T-helper 2 cell treated with Interferon-gamma antibody and Interleukin-4, amounts not matched to agents 5 μg/mL and 100 μg/mL, for 36 hours (primary cell): ENCODE results near the gene DYRK2.

Source experiments
- DNase-seq: peaks from one replicate; pipeline ENCODE4 v3.0.0; 2021; ENCODE audit warnings: low spot score
- H3K27ac Mint-ChIP-seq: one replicate; pipeline ENCODE4 v1.8.0; 2021; ENCODE audit warnings: mild to moderate bottlenecking, mixed read lengths
- H3K27me3 Mint-ChIP-seq: one replicate; pipeline ENCODE4 v1.8.0; 2021; ENCODE audit warnings: low read depth, mixed read lengths
- H3K36me3 Mint-ChIP-seq: one replicate; pipeline ENCODE4 v1.8.0; 2021; ENCODE audit warnings: low read depth, mixed read lengths
- H3K4me1 Mint-ChIP-seq: one replicate; pipeline ENCODE4 v1.8.0; 2021; ENCODE audit warnings: low read depth, mixed read lengths
- H3K4me3 Mint-ChIP-seq: one replicate; pipeline ENCODE4 v1.8.0; 2022; ENCODE audit warnings: mild to moderate bottlenecking, moderate library complexity, mixed read lengths
- H3K9me3 Mint-ChIP-seq: one replicate; pipeline ENCODE4 v1.8.0; 2021; ENCODE audit warnings: mixed read lengths

The DYRK2 gene

GRCh38 chr12:67648521-67649260 is at the start of gene DYRK2:
TSS of gene DYRK2 (plus strand) at chr12:67648745. CDS start at chr12:67649134, 389 bp downstream.
- no peaks in the 10 kb centered on the region for H3K9me3 Mint-ChIP-seq
- peak within 1 kb of the TSS; percentile 92 for H3K4me3 Mint-ChIP-seq
- H3K4me1 Mint-ChIP-seq: peaks cover 38% of the 10 kb centered on the region
- peaks cover 22% of the 10 kb centered on the region for H3K36me3 Mint-ChIP-seq
- peak within 1 kb of the TSS; percentile 91 for H3K27ac Mint-ChIP-seq
- peaks cover 19% of the 10 kb centered on the region for H3K27me3 Mint-ChIP-seq
- peak; percentile 63 for DNase-seq

GRCh38 chr12:67599691-67600090 is 48.9 kb upstream of the DYRK2 start:
- Mint-ChIP-seq H3K27ac (no peak overlapping the region), H3K4me3 (no peak overlapping the region), H3K4me1 (peaks cover 3% of the 10 kb centered on the region), H3K9me3 (peaks cover 16% of the 10 kb centered on the region), H3K27me3 (peaks cover 4% of the 10 kb centered on the region), H3K36me3 (no peaks in the 10 kb centered on the region)
- no peak for DNase-seq

GRCh38 chr12:67601126-67601525 is 47.4 kb upstream of the DYRK2 start:
- Mint-ChIP-seq H3K9me3 (peaks cover 16% of the 10 kb centered on the region), H3K27me3 (peaks cover 4% of the 10 kb centered on the region), H3K36me3 (no peaks in the 10 kb centered on the region), H3K4me3 (no peak overlapping the region), H3K27ac (no peak overlapping the region), H3K4me1 (no peaks in the 10 kb centered on the region)
- no peak for DNase-seq

GRCh38 chr12:67609226-67609870 is 39.2 kb upstream of the DYRK2 start:
- peaks cover 12% of the 10 kb centered on the region for H3K27me3 Mint-ChIP-seq

GRCh38 chr12:67613040-67613439 is 35.5 kb upstream of the DYRK2 start:
- no peak overlapping the region for H3K4me3 Mint-ChIP-seq
- no peak overlapping the region for H3K27ac Mint-ChIP-seq
- no peaks in the 10 kb centered on the region for H3K36me3 Mint-ChIP-seq
- H3K4me1 Mint-ChIP-seq: no peaks in the 10 kb centered on the region
- peaks cover 18% of the 10 kb centered on the region for H3K27me3 Mint-ChIP-seq
- H3K9me3 Mint-ChIP-seq: no peaks in the 10 kb centered on the region
- no peak for DNase-seq

More at GRCh38 chr12:67609226-67609870, 39.2 kb upstream of the DYRK2 start:
- Mint-ChIP-seq H3K27ac (no peak overlapping the region), H3K4me3 (no peak overlapping the region), H3K4me1 (no peaks in the 10 kb centered on the region), H3K9me3 (no peaks in the 10 kb centered on the region), H3K36me3 (no peaks in the 10 kb centered on the region)
- no peak for DNase-seq

- H3K36me3 Mint-ChIP-seq: no peaks in the 10 kb centered on the region
Observed at GRCh38 chr12:67617629-67618028, 30.9 kb upstream of the DYRK2 start.

GRCh38 chr12:67618303-67618702 is 30.2 kb upstream of the DYRK2 start:
- Mint-ChIP-seq H3K4me3 (no peak overlapping the region), H3K27ac (no peak overlapping the region)

More at GRCh38 chr12:67617629-67618028, 30.9 kb upstream of the DYRK2 start:
- H3K27ac Mint-ChIP-seq: no peak overlapping the region
- H3K4me1 Mint-ChIP-seq: no peaks in the 10 kb centered on the region
- no peak overlapping the region for H3K4me3 Mint-ChIP-seq
- H3K9me3 Mint-ChIP-seq: no peaks in the 10 kb centered on the region
- DNase-seq: no peak
- H3K27me3 Mint-ChIP-seq: peaks cover 6% of the 10 kb centered on the region

GRCh38 chr12:67621112-67621511 is 27.4 kb upstream of the DYRK2 start:
- Mint-ChIP-seq H3K4me1 (no peaks in the 10 kb centered on the region), H3K4me3 (no peak overlapping the region), H3K27ac (no peak overlapping the region), H3K9me3 (no peaks in the 10 kb centered on the region), H3K27me3 (no peaks in the 10 kb centered on the region), H3K36me3 (no peaks in the 10 kb centered on the region)
- no peak for DNase-seq

More at GRCh38 chr12:67618303-67618702, 30.2 kb upstream of the DYRK2 start:
- DNase-seq: no peak
- Mint-ChIP-seq H3K4me1 (no peaks in the 10 kb centered on the region), H3K27me3 (peaks cover 6% of the 10 kb centered on the region), H3K36me3 (no peaks in the 10 kb centered on the region), H3K9me3 (no peaks in the 10 kb centered on the region)

GRCh38 chr12:67621926-67622325 is 26.6 kb upstream of the DYRK2 start:
- no peak overlapping the region for H3K4me3 Mint-ChIP-seq
- no peaks in the 10 kb centered on the region for H3K4me1 Mint-ChIP-seq
- H3K27ac Mint-ChIP-seq: no peak overlapping the region
- H3K36me3 Mint-ChIP-seq: no peaks in the 10 kb centered on the region
- no peak for DNase-seq
- no peaks in the 10 kb centered on the region for H3K9me3 Mint-ChIP-seq
- H3K27me3 Mint-ChIP-seq: no peaks in the 10 kb centered on the region

- DNase-seq: no peak
- no peaks in the 10 kb centered on the region for H3K27me3 Mint-ChIP-seq
- H3K4me3 Mint-ChIP-seq: no peak overlapping the region
- no peaks in the 10 kb centered on the region for H3K36me3 Mint-ChIP-seq
- no peaks in the 10 kb centered on the region for H3K9me3 Mint-ChIP-seq
- H3K4me1 Mint-ChIP-seq: peaks cover 2% of the 10 kb centered on the region
- no peak overlapping the region for H3K27ac Mint-ChIP-seq
Observed at GRCh38 chr12:67623259-67623658, 25.3 kb upstream of the DYRK2 start.

GRCh38 chr12:67624355-67624754 is 24.2 kb upstream of the DYRK2 start:
- peaks cover 7% of the 10 kb centered on the region for H3K4me1 Mint-ChIP-seq
- H3K9me3 Mint-ChIP-seq: peaks cover 4% of the 10 kb centered on the region
- H3K27ac Mint-ChIP-seq: no peak overlapping the region
- H3K27me3 Mint-ChIP-seq: no peaks in the 10 kb centered on the region
- H3K36me3 Mint-ChIP-seq: peaks cover 4% of the 10 kb centered on the region
- H3K4me3 Mint-ChIP-seq: no peak overlapping the region
- no peak for DNase-seq

- Mint-ChIP-seq H3K27ac (no peak overlapping the region), H3K27me3 (no peaks in the 10 kb centered on the region), H3K36me3 (peaks cover 10% of the 10 kb centered on the region), H3K9me3 (peaks cover 9% of the 10 kb centered on the region), H3K4me3 (no peak overlapping the region), H3K4me1 (peaks cover 13% of the 10 kb centered on the region)
- DNase-seq: no peak
Observed at GRCh38 chr12:67625004-67625403, 23.5 kb upstream of the DYRK2 start.

GRCh38 chr12:67626156-67626555 is 22.4 kb upstream of the DYRK2 start:
- Mint-ChIP-seq H3K27ac (no peak overlapping the region), H3K4me1 (peaks cover 24% of the 10 kb centered on the region), H3K36me3 (peaks cover 10% of the 10 kb centered on the region), H3K27me3 (no peaks in the 10 kb centered on the region), H3K9me3 (peaks cover 9% of the 10 kb centered on the region), H3K4me3 (no peak overlapping the region)
- no peak for DNase-seq

- peak overlapping the region; percentile 95 for H3K27ac Mint-ChIP-seq
- DNase-seq: peak; percentile 76
- peaks cover 47% of the 10 kb centered on the region for H3K4me1 Mint-ChIP-seq
- H3K4me3 Mint-ChIP-seq: peak overlapping the region; percentile 70
- H3K9me3 Mint-ChIP-seq: peaks cover 12% of the 10 kb centered on the region
- H3K36me3 Mint-ChIP-seq: peaks cover 15% of the 10 kb centered on the region
- peaks cover 5% of the 10 kb centered on the region for H3K27me3 Mint-ChIP-seq
Observed at GRCh38 chr12:67630373-67631088, 18.0 kb upstream of the DYRK2 start.
